ENCODE measurements around the gene MYCBPAP.

Gene MYCBPAP

DNA sequence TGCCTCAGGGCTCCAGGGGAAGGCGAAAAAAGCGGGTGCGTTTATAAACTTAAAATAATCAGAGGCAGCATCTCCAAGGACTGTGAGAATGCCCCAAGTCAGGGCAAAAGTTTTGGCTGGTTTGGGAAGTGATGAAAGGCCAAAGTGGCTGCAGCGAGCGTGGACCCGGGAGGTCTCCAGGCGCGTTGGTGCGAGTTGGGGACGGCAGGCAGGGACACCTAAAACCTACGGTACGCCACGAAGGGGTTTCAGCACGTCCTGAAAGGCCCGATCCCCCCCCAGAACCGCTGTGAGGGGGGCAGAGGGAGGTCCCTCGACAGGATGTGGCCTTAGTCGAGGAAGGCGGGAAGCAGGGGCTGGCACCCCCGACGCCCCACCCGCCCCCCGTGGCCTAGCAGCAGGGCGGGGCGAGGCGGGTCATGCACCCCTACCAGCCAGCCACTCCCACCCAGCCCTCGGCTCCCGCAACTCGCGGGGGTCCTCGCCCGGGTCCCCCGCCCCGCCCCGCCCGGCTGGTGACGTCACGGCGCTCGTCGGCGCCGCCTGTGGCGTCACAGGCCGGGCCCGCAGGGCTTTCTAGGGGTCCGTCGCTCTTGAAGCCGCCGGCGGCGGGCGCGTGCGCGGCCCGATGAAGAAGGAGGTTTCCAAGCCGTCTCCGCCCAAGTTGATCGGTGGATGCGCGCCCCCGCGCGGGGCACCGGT, at the start of gene MYCBPAP:
Gene MYCBPAP (plus strand): TSS at position 569 of the 702 bp plus-strand sequence. CDS start 236 bp downstream, outside the sequence.
- peak; percentile 76 for DNase-seq

DNA sequence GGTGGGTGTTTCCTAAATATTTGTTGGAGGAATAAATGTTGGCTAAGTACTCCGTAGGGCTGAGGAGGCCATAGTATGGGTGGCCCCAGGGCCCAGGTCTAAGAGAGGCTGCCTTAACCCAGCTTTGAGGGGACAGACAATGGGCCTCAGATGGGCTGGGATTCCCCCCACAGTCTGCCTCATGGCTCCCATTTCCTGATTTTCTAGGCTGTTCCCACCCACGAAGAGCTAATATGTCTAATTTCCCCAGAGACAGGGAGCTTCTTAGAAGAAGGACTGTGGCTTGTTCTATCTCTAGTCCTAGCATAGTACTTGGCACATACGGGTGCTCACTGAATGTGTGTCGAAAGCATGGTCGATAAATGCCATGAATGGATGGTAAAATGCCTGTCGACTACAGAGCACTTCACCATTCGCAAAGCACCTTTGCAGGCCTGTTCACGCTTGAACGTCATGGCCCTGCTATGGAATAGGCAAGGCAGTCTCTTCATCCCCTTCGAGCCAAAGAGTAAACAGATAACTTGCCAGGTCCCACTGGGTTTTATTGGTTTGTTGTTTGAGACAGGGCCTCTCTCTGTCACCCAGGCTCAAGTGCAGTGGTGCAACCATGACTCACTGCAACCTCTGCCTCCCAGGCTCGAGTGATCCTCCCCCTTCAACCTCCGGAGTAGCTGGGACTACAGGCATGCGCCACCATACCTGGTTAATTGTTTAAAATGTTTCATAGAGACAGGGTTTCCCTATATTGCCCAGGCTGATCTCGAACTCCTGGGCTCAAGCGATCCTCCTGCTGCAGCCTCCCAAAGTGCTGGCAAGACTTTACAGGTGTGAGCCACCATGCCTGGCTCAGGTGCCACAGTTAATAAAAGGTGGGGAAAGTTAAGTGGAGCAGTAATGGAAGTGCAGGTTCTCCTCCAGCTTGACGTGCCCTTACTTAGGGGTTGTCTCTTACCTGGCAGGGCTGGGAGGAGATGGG, 49.2 kb upstream of the MYCBPAP start:
- DNase-seq, result no peak

GRCh38 chr17:50459756-50460155, 48.5 kb upstream of the MYCBPAP start:
- DNase-seq, result peak; percentile 62

DNA sequence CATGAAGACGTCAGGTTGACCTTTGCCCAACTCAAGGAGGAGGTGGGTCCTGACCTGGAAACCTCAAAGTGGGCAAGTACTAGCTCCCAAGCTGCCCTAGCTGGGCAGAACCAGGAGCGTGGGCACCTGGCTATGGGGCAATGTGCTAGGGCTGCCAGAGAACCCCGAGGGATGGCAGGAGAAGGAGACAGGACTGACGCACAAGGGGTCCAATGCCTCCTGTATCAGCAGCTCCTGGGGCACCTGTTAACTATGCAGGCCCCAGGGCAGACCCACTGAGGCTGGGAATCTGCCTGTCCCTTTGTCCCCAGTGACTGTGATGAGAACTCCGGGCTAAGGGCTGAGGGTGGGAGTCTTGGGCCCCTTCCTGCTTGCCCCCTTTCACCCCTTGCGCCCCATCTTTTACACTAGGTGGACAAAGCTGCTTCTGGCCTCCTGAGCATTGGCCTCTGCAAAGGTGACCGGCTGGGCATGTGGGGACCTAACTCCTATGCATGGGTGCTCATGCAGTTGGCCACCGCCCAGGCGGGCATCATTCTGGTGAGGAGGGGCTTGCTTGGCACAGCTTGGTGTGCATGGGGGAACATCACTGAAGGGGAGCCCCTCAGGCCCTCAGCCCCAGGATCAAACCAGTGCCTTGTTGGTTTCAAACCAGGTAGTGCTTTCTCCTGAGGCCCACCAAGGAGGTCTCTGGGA, 47.3 kb upstream of the MYCBPAP start:
- no peak for DNase-seq

- no peak for DNase-seq
Measured at GRCh38 chr17:50461550-50462132, 46.6 kb upstream of the MYCBPAP start.

DNA sequence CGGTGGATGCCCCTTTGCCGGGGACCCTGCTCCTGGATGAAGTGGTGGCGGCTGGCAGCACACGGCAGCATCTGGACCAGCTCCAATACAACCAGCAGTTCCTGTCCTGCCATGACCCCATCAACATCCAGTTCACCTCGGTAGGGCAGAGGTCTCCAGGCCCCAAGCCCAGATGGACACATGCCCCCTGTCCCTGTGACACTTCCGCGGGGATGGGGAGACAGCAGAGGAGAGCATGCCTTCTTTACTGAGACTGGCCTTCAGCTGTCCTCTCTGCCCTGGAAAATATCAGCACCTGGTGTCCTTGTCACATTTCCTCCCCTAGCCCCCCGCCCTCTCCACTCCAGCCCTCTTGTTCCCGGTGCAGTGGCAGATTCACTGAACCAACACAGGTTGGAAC, 45.8 kb upstream of the MYCBPAP start:
- no peak for DNase-seq

GRCh38 chr17:50464121-50464520, 44.1 kb upstream of the MYCBPAP start:
- DNase-seq, result no peak

- DNase-seq, result no peak
Measured at GRCh38 chr17:50464736-50465135, 43.5 kb upstream of the MYCBPAP start.

DNA sequence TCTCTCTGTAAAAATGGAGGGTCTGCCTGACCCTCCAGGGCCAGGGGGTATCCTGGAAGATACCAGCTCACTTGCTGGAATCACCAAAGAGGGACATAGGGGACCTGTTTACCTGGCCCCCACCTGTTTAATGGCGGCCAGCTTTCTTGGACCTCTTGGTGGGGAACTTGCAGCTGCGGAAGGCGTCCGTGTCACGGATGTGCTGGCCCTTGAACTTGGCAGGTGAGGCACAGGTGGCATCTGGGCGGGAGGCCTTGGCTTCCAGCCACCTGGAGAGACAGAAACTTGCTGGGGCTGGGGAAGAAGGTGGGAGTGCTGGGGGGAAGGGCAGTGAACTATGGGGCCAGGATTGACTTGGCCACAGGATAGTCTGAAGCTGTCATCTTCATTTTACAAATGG, 43.1 kb upstream of the MYCBPAP start:
- no peak for DNase-seq

- DNase-seq, result no peak
Measured at GRCh38 chr17:50465635-50466034, 42.6 kb upstream of the MYCBPAP start.

DNA sequence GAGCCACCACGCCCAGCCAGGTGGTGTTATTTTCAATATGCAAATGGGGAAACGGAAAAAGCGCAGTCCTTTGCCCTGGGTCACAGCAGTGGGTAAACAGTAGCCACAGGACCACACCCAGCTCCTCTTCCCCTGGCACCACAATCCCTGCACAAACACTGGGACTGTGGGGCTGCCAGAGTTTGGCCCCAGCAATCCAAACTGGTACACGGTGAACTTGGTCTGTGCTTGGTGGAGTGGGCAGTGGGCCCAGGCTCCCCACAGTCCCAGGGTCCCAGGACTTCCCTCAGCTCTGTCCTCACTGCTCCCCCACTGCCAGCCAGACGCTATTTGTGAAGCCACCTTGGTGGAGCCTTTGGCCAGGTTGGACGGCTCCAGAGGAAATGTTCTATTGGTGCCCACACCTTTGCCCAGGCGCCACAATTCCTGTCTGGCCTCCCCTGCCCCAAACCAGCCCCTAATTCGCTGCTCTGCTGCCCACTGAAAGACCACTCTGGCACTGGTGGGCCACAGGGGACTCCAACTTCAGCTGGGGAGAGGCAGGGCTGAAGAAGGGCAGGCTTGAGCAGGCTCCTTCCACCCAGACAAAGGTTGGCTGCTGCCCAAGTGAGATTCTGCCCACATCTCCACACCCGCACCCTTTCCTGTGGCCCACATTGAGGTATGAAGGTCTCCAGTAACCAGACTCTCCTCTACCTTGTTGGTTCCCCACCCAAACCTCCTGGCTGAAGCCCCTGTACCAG, 41.7 kb upstream of the MYCBPAP start:
- DNase-seq, result no peak

GRCh38 chr17:50467114-50467854, 41.0 kb upstream of the MYCBPAP start:
- DNase-seq, result no peak

DNA sequence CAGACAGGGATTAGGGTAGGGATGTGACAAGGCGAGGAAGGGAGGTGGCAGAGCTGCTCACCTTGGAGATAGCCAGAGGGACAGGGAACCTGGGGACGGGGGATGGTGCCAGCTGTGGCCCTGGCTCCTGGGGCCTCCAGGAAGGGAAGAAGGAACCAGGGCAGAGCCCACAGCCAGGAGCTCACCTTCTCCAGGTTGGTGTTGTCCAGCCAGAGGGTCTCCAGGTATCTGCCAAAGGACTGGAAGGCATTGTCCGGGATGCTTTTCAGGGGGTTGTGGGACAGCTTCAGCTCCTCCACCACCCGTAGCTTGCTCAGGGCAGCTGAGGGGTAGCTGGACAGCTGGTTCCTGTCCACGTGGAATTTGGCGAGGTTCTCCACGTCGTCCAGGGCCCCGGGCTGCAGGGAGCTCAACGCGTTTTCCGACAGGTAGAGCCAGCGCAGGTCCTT, 40.4 kb upstream of the MYCBPAP start:
- no peak for DNase-seq

DNA sequence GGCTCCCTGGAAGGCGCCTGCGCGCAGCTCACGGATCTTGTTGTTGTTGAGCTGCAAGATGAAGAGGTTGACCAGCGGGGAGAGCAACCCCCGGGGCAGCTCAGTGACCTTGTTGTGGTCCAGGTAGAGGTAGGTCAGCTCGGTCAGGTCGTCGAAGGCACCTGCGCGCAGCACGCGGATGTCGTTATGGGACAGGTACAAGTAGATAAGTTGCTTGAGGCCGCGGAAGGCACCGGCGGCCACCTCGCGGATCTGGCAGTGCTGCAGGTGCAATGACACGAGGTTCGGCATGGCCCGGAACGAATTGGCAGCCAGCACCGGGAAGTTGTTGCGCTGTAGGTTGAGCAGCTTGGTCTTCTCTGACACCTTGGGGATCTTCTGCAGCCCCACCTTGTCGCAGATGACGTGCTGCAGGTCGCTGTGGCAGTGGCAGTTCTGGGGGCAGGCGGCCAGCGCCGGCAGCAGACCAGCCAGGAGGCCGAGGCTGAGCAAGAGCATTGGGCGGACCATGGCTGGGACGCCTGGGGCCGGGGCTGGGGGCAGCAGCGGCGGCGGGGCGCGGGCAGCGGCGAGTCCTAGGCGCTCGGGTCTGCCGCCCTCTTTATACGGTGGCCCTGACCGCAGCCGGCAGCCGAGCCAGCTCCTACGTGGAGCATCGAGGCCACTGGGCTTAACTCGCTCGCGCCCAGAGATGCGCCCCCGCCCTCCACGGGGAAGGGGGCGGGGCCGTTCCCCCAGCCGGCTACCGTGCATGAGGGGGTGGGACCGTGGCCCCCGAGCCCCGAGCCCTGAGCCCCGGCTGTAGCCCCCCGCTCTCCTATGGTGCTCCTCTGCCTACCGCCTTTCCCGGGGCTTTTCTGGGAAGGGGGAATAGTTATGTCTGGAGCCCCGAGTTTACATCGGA, 39.7 kb upstream of the MYCBPAP start, which contains the start of gene CHAD:
Gene CHAD (minus strand): TSS at position 577 of the 904 bp plus-strand sequence. CDS start 67 bp downstream, at position 510.
- peak; percentile 26 for DNase-seq

DNA sequence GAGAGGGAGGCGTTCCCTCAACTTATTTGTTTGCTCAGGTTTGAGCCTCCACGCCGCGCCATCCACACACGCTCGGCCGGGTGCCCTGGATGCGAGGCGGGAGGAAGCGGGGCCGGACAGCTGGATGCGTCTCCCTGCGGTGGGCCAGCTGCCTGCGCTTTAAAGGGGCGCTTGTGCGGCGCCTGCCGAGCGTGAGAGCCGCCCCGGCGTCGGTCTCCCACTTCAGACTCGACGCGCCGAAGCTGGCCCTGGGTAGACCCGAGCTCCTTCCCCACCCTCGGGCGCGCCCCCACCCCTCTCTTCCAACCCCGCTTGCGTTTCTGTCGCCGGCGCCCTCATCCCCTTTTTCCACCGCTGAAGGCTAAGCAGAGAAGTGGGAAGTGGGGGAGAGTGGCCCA, 39.0 kb upstream of the MYCBPAP start:
- no peak for DNase-seq

GRCh38 chr17:50469671-50470305, 38.5 kb upstream of the MYCBPAP start:
- no peak for DNase-seq

- no peak for DNase-seq
Measured at GRCh38 chr17:50470426-50470825, 37.8 kb upstream of the MYCBPAP start.

GRCh38 chr17:50471009-50471905, 37.0 kb upstream of the MYCBPAP start:
- DNase-seq, result no peak

- no peak for DNase-seq
Measured at GRCh38 chr17:50472286-50472685, 36.0 kb upstream of the MYCBPAP start.
